HL-60 (cell line): ENCODE measurements around the gene LRRC1.

Experiments used
- DNase-seq, 2 experiments: peaks; one replicate each; pipeline ENCODE4 v3.0.0-alpha.2; 2010 to 2020; ENCODE audit warnings: low read depth in 1 of 2, low spot score in 1 of 2
- H3K27ac ChIP-seq: fragments of 250-450 bp; sonication (Bioruptor Pico); replicated peaks from 2 replicates; pipeline ENCODE4 v1.5.1; 2020; ENCODE audit warnings: mild to moderate bottlenecking, moderate library complexity
- H3K27me3 ChIP-seq: fragments of 250-450 bp; sonication (Bioruptor Pico); 2 replicates; pipeline ENCODE4 v1.5.1; 2021; ENCODE audit warnings: mild to moderate bottlenecking, moderate library complexity; ENCODE audit not compliant: insufficient read depth, poor library complexity, severe bottlenecking
- H3K4me3 ChIP-seq: replicated peaks from 2 replicates; pipeline ENCODE4 v1.5.1; 2011; ENCODE audit warnings: mild to moderate bottlenecking, control low read depth, low read length; ENCODE audit not compliant: insufficient read depth
- CTCF ChIP-seq: IDR thresholded peaks from one replicate; pipeline ENCODE4 v1.5.1; 2011; ENCODE audit warnings: low read length, control low read depth, inconsistent platforms; ENCODE audit not compliant: insufficient read depth
- GABPA ChIP-seq: IDR thresholded peaks from 2 replicates; pipeline ENCODE4 v1.6.1; 2012; ENCODE audit warnings: low read depth
- POLR2AphosphoS5 ChIP-seq: IDR thresholded peaks from 2 replicates; pipeline ENCODE4 v1.6.1; 2012; ENCODE audit warnings: low read depth
- REST ChIP-seq: IDR thresholded peaks from 2 replicates; pipeline ENCODE4 v1.6.1; 2012; ENCODE audit warnings: low read depth; ENCODE audit not compliant: insufficient replicate concordance
- SPI1 ChIP-seq: IDR thresholded peaks from 2 replicates; pipeline ENCODE4 v1.6.1; 2012; ENCODE audit warnings: low read depth, mild to moderate bottlenecking, borderline replicate concordance

The LRRC1 gene

GRCh38 chr6:53852805-53853204, 58.0 kb downstream of the LRRC1 start:
- Histone ChIP-seq H3K27ac (no peak overlapping the region), H3K4me3 (no peak overlapping the region), H3K27me3 (no peaks in the 10 kb centered on the region)
- no peak for DNase-seq
- TF ChIP-seq CTCF (no peak), SPI1 (no peak), POLR2AphosphoS5 (no peak), GABPA (no peak), REST (no peak)

- DNase-seq, result no peak
- H3K27ac ChIP-seq, result no peak overlapping the region
- TF ChIP-seq REST (no peak), POLR2AphosphoS5 (no peak), CTCF (no peak), GABPA (no peak), SPI1 (no peak)
- H3K4me3 ChIP-seq, result no peak overlapping the region
- no peaks in the 10 kb centered on the region for H3K27me3 ChIP-seq
Observed at GRCh38 chr6:53854843-53855567, 60.2 kb downstream of the LRRC1 start.

- TF ChIP-seq POLR2AphosphoS5 (no peak), GABPA (no peak), REST (no peak), CTCF (no peak), SPI1 (no peak)
- no peak for DNase-seq
- H3K27ac ChIP-seq, result no peak overlapping the region
- H3K4me3 ChIP-seq, result no peak overlapping the region
- no peaks in the 10 kb centered on the region for H3K27me3 ChIP-seq
Observed at GRCh38 chr6:53855940-53856339, 61.1 kb downstream of the LRRC1 start.
